Pons (tissue), 1 donor: ENCODE measurements around the gene YOD1.

ENCODE experiments used
- DNase-seq: peaks from one replicate; pipeline ENCODE4 v3.0.0-alpha.2; 2016; ENCODE audit warnings: low spot score

Gene YOD1

DNA sequence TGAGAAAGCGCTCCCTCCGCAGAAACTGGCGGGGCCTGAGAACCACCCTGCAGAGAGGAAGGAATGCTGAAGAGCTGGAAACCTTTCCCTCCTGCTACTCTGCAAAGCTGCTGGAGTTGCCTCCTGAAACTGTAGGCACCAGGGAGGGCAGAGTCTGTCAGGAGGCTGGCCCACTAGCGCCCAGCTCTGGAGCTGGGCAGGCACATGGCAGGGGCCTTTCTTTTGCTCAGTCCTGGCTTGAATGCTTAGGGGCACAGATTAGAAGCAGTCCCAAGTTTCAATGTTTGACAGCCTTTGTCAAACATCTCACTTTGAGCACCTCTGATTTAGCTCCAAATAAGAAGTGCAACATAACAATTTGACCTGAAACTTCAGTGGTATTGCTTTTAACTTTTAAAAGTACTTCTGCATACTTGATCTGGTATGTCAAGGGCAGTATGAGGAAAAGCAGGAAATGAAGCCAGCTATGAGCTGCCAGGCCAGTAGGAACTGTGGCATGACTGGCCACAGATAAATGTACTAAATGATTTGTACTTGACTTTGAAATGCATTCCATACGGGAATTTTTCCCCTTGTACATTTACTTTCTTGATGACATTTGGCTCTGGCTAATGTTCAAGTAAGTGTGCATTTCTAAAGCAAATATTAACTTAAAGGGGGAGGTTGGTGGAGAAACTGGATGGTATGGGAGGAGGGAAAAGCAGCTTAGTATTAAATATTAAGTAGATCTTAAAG is 25.7 kb downstream of the YOD1 start:
- peak; percentile 7 for DNase-seq

DNA sequence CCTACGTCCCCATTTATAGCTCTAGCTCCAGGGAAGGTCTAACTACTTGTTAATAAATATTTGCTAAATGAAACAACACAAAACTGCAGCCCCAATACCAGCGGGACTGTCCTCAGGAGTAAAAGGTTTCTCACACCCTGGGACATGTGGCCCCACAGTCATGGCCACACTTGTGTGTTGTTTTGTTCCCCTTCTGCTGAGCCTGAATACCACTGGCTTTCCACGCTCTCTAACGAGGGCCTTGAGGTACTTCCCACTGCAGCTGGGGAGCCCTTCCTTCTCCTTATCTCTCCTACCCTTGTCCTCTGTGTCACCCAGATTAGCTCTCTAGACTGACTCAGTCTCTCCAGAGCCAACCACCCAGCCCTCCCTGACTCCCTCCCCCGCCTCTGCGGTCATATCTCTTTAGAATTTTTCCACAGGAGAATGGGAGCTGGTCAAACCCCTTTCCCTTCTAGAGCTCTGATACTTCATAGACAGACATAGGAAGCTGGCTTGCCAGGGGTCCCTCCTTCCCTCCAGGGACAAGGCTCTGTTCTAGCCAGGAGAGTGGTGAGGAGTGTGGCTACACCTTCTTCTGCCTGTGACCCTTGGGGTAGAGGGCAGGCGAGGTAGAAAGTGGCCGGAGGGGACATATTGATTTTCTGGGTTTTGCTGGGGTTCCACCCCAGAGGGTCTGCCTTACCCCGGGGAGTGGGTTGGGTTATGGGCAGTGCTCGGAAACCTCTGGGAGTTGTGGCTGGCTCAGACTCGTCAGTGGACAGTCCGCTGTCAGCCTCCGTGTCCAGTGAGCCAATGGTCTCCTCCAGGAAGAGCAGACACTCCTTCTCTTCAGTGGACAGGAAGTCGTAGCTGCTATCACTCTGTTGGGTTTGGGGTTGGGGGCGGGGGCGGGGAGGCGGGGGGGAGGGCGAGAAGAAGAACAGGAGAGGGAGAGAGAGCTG is 26.5 kb downstream of the YOD1 start:
- DNase-seq = peak; percentile 7

DNA sequence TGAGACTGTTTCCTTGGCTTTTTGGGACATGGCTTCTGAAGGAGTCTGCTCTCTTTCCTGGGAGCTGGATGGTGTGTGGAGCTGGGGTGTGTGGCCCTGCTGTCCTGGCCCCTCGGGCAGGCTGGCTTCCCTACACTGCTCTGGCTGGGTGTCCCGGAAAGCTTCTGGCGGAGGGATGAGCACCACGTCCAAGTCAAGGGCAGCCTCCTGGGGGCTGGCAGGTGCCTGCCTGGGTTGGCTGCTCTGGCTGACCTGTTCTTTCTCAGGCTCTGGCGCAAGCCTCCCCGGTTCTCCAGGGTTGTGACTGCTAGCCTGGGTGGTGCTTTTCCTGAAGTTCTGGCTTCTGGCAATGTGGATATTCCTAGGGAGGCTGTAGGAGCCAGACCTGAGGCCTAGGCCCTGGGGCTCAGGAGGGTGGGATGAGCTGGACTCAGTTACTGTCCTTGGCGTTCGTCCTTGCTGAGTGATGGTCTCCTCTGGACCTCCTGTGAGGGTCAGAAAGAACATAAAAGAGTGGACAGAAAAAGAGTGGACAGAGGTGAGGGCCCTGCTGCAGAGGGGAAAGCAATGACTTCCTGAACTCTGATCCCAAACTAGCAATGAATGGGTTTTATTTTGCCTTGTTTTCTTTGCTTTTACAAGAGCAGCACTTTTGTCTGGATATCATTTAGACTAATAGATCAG is 27.9 kb downstream of the YOD1 start:
- no peak for DNase-seq

DNA sequence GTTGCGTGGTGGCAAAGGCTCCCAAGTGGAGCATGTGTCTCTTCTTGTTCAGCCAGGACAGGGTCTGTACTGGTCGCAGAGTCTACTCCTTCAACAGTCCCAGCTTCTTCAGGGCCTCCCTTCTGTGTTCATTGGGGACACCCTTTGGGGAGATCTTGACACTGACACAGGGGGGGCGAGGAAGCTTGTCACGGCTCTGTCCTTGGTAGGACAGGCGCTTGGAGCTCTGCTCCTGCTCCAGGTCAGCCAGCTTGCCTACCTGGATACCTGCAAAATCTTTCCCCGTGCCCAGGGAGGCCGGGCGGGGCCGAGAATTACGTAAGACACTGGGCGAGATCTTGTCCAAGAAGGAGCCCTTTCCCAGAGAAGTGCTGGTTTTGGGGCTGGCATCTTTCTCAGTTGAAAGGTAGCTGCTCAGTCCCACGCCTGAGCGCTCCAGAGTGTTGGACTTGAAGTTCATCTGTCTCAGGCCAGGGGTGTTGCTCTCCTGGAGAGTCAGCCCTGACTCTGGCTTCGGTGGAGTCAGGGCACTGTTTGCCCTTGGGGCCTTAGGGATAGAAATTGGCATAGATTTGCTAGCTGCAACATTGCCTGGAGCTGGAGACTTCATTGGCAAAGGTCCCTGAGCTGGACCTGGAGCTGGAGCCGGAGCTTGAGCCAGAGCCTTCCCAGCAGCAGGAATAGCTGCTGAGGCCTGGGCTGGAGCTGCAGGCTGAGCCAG is 29.0 kb downstream of the YOD1 start:
- no peak for DNase-seq

DNA sequence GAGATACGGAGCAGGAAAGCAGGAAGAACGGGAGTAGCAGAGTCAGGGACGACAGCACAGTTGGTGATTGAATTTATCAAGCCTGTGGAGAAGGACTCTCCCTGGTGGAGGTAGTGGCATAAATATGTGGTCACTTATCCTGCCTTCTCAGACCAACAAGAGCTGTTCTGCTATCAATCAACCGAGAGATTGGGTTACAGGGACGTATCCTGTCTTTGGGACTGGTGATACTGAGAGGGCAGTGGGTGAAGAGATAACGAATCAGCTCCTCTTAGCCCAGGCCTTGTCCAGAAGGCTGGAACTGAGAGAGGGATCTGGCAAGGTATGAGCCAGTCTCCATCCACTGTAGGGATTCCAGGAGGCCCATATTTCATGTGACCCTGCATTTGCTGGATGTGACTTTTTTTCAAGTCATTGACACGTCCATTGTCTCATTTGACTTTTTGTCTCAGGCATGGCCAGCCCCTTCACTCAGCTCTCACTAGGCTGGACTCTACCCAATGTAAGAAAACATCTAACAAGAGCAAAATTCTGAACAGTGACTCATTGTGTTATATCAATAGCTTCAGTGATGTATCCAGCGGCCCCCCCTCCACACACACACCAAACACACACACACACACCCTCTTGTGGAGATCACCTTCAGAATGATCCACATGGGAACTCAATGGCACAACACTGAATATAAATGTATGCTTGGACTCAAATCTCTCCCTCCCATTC is 29.7 kb downstream of the YOD1 start:
- DNase-seq = peak; percentile 70

DNA sequence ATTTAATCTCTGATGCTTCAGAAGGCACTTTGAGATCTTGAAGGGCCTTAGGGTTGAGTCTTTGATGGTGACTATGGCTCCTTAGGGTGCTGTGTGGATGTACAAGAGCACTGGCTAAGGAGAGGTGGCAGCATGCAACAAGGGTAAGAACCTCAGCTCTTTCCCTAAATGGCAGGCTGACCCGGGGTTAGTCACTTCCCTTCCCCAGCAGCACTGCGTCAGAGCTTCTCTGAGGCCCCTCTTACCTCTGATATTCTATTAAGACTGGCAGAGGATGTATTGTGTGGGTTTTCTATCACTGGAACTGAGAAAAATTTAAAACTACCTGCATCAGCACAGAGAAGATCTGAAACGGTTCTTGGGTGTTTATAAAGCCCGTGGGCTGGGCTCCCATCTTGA is 30.3 kb downstream of the YOD1 start:
- no peak for DNase-seq

DNA sequence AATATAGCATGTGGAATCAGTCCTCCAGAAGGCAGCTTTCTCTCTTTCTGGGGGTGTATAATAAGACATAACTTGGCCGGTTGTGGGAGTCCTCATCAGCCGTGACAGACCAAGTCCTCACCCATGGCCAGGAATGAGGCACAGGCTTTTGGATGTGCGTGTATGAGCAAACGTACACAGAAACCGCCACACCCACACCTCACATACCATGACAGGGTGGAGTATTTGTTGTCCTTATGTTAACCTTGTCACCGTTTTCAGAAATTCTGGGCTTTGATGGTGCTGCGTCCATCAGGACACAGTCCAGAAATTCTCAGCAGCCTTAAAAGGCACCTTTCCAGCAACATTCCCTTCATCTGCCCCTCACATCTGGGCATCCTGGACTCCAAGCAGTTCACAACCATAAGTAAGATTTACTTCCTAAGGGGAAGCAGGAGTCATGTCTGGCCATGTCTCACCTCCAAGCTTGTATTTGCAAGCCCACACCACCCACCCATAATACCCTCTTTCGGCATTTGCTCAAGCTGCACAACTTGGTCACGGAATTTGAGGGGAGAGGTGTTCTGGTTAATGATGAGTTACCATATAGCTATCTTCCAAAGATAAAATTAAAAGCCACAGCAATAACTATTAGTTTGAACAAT is 30.8 kb downstream of the YOD1 start:
- DNase-seq = no peak

DNA sequence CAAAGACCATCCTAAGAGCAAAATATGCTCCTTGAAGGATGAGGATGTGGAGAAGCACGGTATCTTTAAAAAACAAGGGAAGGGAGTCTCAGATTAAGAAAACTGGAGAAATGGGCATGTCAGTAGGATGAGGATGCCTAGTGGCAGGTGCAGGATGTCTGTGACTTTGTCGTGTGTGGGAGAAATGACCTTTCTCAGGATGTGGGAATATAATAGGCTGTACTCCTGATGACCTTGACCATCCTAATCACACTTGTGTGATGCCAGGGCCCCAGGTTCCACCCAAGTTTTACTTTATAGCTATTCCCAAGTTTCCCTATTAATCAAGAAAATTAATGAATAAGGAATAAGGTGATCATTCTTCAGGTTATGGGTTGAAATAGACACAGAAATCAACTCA is 31.3 kb downstream of the YOD1 start:
- DNase-seq = no peak

DNA sequence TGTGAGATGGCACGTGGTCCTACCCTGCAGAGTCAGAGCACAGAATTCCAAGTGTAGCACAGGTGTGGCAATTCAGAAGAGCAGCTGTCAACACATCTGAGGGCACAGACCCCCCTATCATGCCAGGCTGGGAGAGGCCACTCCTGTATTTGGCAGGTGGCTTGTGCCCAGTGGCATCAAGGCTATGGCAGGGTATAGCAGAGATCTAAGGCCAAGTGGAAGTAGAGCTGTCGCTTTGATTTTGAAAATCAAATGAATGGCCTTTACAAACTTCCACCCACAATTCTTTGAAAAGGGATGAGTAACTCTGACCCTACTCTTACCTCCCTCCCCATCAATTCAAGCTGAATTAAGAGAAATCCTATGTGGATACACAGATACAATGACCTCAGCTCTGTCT is 31.8 kb downstream of the YOD1 start:
- no peak for DNase-seq

DNA sequence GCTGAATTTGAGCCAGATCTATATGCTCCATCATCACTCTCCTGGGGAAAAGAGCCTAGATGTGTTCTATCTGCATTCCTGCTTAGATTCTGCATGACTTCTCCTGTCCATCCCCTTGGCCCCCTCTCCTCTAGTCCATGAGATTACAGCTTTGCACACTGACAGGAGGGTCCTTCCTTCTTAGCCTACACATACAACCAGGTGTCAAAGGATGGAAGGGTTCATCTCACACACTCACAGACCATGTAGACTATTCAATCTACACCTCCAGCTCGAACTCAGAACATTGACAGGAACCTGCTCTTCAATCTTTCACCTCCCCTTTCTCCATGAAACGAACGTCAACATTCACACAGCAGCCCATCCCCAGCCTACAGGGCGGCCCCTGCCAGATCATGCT is 32.3 kb downstream of the YOD1 start:
- no peak for DNase-seq

DNA sequence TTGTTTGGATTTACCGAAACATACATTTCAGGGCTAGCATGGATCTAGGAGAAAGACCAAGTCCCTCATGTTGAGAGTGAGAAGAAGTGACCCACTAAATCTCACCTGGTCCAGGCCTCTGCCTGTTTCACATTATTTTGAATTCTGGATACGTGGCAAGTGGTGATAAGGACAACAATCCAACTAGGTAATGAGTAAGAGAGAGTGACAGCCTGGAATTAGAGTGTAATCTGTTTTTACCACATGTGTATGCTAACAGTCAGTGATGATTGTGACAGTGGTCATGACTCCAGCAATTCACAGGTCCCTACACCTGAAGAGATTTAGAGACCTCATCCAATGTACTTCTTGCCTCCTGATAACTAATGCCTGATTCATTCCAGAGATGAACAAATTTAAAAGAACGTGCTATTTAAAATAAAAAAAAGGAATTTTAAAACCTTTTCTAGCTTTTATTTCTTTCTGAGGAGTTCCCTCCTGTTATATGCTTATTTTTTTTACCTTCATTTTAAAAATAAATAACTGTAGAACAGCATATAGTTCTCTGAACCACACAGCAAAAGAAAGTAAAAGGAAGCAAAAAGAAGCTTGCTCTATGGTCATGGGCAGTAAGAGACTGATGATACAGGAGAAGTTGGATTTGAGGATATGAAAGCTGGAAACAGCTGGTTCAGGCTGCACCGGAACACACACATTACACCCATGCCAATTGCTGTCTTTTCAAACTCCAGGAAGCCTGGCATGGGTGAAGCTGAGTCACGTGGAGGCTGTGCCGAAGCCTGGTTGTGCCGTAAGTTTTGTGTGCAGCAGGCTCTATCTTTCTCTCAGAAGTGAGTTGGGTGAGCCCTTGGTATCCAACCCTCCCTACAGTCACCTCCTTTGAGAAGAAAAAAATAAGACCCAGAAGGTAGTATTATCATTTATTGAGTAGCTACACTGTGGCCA is 33.1 kb downstream of the YOD1 start:
- DNase-seq = peak; percentile 45

DNA sequence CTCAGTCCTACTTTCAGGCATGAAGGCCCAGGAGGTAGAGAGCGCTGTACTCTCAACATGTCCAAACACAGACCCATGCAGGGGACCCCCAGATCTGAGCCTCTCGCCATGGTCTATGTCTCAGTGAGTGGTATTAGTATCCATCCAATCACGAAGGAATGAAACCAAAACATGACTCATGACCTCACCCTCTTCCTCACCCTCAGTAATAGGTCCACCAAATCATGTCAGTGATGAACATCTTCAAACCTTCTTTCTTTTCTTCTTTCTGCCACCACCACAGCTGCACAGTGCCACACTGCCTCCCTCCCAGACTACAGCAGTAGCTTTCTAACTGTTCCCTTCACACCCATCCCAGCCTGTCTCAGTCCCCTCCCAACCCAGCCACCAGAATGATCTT is 35.2 kb downstream of the YOD1 start:
- no peak for DNase-seq

DNA sequence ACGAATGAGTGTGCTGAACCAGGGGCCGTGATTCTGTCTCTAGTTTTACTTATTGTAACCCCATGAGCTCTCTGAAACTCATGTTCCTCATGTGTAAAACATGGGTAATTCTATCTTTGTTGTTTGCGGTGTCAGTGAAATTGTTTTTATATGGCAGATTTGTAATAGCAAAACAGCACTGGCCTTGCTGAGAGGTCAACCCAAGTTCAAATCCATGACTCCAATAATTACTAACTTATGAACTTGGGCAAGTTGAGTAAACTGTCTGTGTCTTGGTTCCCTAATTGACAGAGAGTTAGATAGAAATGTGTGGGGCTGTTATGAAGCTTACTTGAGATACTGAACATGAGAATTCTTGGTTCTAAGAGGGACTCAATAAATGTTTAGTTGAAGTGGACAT is 36.3 kb downstream of the YOD1 start:
- no peak for DNase-seq

DNA sequence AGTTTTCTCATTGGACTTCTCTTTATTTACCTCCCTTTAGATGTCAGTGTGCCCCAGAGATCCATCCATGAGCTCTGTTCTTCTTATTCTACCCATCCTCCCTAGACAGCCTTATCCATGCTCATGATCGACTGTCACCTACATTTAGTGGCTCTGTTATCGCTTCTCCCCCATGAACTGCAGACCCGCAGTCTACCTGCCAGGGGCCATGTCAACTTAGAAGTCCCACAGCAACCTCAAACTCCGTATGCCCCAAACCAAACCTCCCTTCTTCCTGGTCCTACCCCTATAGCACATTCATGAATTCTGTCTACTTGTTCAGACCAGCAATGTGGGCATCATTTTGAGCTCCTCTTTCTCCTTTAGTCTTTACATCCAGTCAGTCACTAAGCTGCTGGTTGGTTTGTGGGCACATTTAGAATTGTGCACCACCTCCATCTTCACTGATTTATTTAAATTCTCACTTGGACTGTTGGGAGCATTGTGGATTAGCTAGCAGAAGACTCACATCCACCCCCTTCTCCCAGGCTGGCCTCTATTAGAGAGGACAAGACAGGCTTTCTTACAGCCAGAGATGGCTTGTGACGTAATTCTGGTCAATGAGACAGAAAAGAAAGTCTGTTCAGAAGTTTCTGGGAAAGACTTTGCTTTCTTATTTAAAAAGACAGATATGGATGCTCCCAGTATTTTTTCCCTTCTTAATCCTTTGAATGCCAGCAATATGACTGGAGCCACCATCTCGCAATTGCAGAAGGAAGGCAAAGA is 37.5 kb downstream of the YOD1 start:
- no peak for DNase-seq

DNA sequence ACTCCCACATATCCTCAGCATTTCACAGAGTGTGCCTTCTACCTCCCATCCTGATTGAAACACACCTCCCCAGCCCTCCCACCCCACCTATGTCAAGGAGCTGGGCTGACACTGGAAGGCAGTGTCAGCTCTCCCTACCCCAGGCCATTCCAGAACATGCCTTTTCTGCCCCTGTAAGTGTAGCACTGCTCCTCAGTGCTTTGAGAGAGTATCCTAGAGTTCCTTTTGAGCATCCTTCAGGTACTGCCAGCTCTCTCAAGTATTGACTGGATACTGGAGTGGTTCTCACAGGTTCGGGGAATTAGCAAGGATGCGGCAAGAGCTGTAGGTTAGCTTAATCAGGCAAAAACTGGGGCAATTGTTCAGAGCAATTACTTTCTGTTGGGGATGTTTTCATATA is 40.3 kb downstream of the YOD1 start:
- DNase-seq = no peak

DNA sequence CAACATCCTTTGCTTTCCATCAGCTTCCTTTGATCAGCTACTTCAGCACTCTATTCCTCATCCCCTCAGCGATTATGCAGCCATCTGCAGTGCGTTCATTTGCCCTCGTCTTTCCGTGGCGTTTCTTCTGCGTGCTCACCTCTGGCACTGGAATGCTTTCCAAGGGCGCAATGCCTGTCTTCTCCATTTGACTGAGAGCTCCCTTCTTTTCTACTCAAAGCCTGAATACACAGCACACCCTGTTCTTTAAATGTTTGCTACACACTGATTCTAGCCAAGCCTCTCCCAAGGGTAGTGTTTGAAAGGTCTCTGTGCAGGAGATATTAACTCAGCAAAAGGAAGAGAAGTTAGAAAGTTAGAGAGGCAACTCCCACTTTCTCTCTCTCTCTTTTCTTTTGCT is 41.1 kb downstream of the YOD1 start:
- DNase-seq = no peak

DNA sequence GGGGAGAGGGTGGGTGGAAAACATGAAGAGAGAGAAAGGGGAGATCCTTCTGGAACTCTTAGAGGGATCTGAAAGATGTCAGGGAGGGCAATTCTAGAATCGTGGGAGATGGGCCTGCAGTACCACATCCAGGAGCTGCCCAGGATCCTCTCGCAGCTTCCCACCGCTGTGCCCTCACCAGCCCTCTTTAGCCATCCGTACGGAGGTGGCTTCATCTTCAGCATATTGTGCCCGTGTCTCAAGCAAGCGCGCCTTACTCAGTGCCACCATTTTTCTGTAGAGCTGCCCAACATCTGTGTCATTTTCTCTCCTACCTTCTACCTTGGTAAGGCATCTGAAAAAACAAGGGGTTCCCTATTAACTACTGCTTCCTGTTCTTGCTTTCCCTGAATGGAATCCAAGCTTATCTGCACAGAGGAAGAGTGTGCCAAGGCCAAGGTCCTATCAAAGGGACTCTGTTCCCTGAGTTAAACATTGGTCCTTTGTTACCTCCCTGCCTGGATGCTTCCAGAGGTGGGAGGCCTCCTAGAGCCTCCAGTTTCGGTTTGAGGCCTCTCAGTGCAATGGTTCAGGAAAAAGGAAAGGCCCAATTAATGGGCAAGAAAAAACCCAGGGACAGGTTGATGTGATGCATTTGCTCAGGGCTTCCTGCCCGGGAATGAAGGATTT is 41.7 kb downstream of the YOD1 start:
- no peak for DNase-seq

DNA sequence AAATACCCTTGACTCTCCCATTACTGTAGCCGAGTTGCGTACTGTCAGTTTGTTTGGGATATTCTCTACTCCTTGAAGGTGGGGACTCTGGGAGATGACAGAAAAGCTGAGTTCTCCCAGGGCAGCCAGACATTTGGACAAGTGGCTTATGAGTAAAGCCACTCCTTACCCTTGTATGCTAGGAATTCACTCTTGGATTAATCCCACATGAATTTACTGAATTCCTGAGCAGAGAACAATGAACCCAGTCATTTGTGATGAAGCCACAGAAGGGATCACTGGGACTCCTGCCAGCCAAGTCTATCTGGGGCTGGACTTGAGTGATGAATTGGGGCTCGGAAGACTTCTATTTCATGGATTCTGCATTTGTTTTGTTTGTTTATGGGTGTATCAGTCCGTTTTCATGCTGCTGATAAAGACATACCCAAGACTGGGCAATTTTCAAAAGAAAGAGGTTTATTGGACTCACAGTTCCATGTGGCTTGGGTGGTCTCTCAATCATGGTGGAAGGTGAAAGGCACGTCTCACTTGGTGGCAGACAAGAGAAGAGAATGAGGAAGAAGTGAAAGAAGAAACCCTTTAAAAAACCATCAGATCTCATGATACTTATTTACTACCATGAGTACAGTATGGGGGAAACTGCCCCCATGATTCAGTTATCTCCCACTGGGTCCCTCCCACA is 43.5 kb downstream of the YOD1 start:
- peak; percentile 55 for DNase-seq
